A549 (cell line): Measurements from ENCODE around the gene PCBP3. TPM values are rescaled to one million over a fixed set of nuclear protein-coding genes. Genes with fewer than 3 reads are reported as not detected.
"Not testable (repeated sequence)": the region's sequence is repeated elsewhere in the genome, so short reads cannot be mapped to it uniquely, and the experiment has no call there.

ENCODE experiments used
- ATAC-seq, 2 experiments: fragments of 200-7000 bp in 1 of 2; fragments of >200 bp in 1 of 2; cut with Nextera tagmentation in 1 of 2; cut with Tn5 transposase in 1 of 2; 3 replicates each; pipeline versions ENCODE4 v1.8.0 to v1.9.1; 2018 to 2020; ENCODE audit warnings: mild to moderate bottlenecking in 1 of 2, moderate library complexity in 1 of 2
- CTCF ChIA-PET: fragments of 300-600 bp; sonication (Branson Sonifier 250); formaldehyde crosslinking; extraction: SDS; loops from one replicate; lab custom pipeline; 2021; ENCODE audit warnings: antibody characterized with exemption, inconsistent platforms; lab: Yijun Ruan, JAX
- POLR2A ChIA-PET: fragments of 350-600 bp; formaldehyde crosslinking; extraction: SDS; loops from one replicate; lab custom pipeline; 2021; ENCODE audit warnings: antibody characterized with exemption, inconsistent platforms; lab: Yijun Ruan, JAX
- DNase-seq, 2 experiments: peaks; one replicate each; pipeline versions ENCODE4 v3.0.0 to v3.0.0-alpha.2; 2011 to 2016; ENCODE audit warnings: low read depth in 1 of 2, low spot score in 1 of 2
- FAIRE-seq: peaks from 2 replicates; lab custom pipeline; 2011; peaks lifted over from hg19 to GRCh38; lab: Jason Lieb, UNC
- H3K27ac ChIP-seq, 2 experiments: fragments of >200 bp; sonication (Bioruptor Twin); formaldehyde crosslinking; 3 replicates each; pipeline ENCODE4 v1.5.1; 2016 to 2017
- H3K4me1 ChIP-seq: fragments of >200 bp; sonication (Bioruptor Twin); formaldehyde crosslinking; 3 replicates; pipeline ENCODE4 v1.6.1; 2016
- H3K4me2 ChIP-seq: fragments of >200 bp; sonication (Bioruptor Twin); formaldehyde crosslinking; 3 replicates; pipeline ENCODE4 v1.6.1; 2016
- H3K4me3 ChIP-seq: fragments of >200 bp; sonication (Bioruptor Twin); formaldehyde crosslinking; 3 replicates; pipeline ENCODE4 v1.5.1; 2016
- H3K9me3 ChIP-seq: fragments of >200 bp; sonication (Bioruptor Twin); formaldehyde crosslinking; 3 replicates; pipeline ENCODE4 v1.6.1; 2016
- CEBPB ChIP-seq, 2 experiments: fragments of >200 bp in 1 of 2; sonication (Bioruptor Twin) in 1 of 2; formaldehyde crosslinking in 1 of 2; IDR thresholded peaks; 2 replicates each; pipeline ENCODE4 v1.6.1; 2012 to 2016
- CHD2 ChIP-seq: fragments of 150-350 bp; IDR thresholded peaks from 2 replicates; pipeline ENCODE4 v1.6.1; 2014; ENCODE audit warnings: low read length; ENCODE audit not compliant: partially characterized antibody
- CHD4 ChIP-seq: fragments of 200-600 bp; sonication (generic); IDR thresholded peaks from 2 replicates; pipeline ENCODE4 v1.6.1; 2016; ENCODE audit warnings: antibody characterized with exemption, mild to moderate bottlenecking, borderline replicate concordance
- FOSB ChIP-seq: fragments of 250-450 bp; sonication (Bioruptor Pico); IDR thresholded peaks from 2 replicates; pipeline ENCODE4 v1.5.0; 2020; ENCODE audit warnings: mild to moderate bottlenecking, moderate library complexity
- FOXS1 ChIP-seq: fragments of 250-450 bp; sonication (Bioruptor Pico); IDR thresholded peaks from 2 replicates; pipeline ENCODE4 v1.5.0; 2020; ENCODE audit warnings: mild to moderate bottlenecking, moderate library complexity
- GATA3 ChIP-seq: IDR thresholded peaks from 2 replicates; pipeline ENCODE4 v1.6.1; 2012; ENCODE audit warnings: borderline replicate concordance
- HOXB5 ChIP-seq: fragments of 250-450 bp; sonication (Bioruptor Pico); IDR thresholded peaks from 2 replicates; pipeline ENCODE4 v1.5.0; 2020; ENCODE audit warnings: mild to moderate bottlenecking, moderate library complexity
- JUN ChIP-seq, 2 experiments: fragments of >200 bp; sonication (Bioruptor Twin); formaldehyde crosslinking; IDR thresholded peaks; 2 replicates in 1 of 2; 3 replicates in 1 of 2; pipeline ENCODE4 v1.6.1; 2016 to 2017
- MAX ChIP-seq: IDR thresholded peaks from 2 replicates; pipeline ENCODE4 v1.6.1; 2012
- MYC ChIP-seq: IDR thresholded peaks from 2 replicates; pipeline ENCODE4 v1.6.1; 2012; ENCODE audit warnings: mild to moderate bottlenecking, inconsistent platforms, low read length, improper control_type of control experiment, borderline replicate concordance
- NFE2L2 ChIP-seq: fragments of 150-350 bp; conservative IDR thresholded peaks from 2 replicates; pipeline ENCODE4 v1.6.1; 2014; ENCODE audit warnings: low read length
- NPAS2 ChIP-seq: fragments of 250-450 bp; sonication (Bioruptor Pico); IDR thresholded peaks from 2 replicates; pipeline ENCODE4 v1.8.0; 2022; ENCODE audit warnings: mild to moderate bottlenecking, moderate library complexity, borderline replicate concordance
- NR3C1 ChIP-seq: fragments of >200 bp; sonication (Bioruptor Twin); formaldehyde crosslinking; IDR thresholded peaks from 3 replicates; pipeline ENCODE4 v1.6.1; 2017
- RAD21 ChIP-seq, 2 experiments: fragments of >200 bp in 1 of 2; sonication (Bioruptor Twin) in 1 of 2; formaldehyde crosslinking in 1 of 2; IDR thresholded peaks in 1 of 2; conservative IDR thresholded peaks in 1 of 2; 2 replicates in 1 of 2; 3 replicates in 1 of 2; pipeline ENCODE4 v1.6.1; 2012 to 2018; ENCODE audit warnings: inconsistent platforms in 1 of 2
- RCOR1 ChIP-seq: fragments of 150-350 bp; IDR thresholded peaks from 2 replicates; pipeline ENCODE4 v1.6.1; 2014; ENCODE audit warnings: antibody characterized with exemption, low read length, low read depth
- RFX5 ChIP-seq: fragments of 450-650 bp; IDR thresholded peaks from 2 replicates; pipeline ENCODE4 v1.7.1; 2014; ENCODE audit warnings: antibody characterized with exemption, mild to moderate bottlenecking, moderate library complexity
- SMC3 ChIP-seq: fragments of >200 bp; sonication (Bioruptor Twin); formaldehyde crosslinking; IDR thresholded peaks from 3 replicates; pipeline ENCODE4 v1.6.1; 2018; ENCODE audit warnings: inconsistent platforms
- TP53 ChIP-seq: fragments of 250-450 bp; sonication (Bioruptor Pico); IDR thresholded peaks from 2 replicates; pipeline ENCODE4 v1.5.0; 2021; ENCODE audit warnings: mild to moderate bottlenecking, moderate library complexity
- ZC3H11A ChIP-seq: fragments of 450-650 bp; IDR thresholded peaks from 2 replicates; pipeline ENCODE4 v1.6.1; 2014; ENCODE audit warnings: antibody characterized with exemption, mild to moderate bottlenecking
- ZNF302 ChIP-seq: fragments of 250-450 bp; sonication (Bioruptor Pico); IDR thresholded peaks from 2 replicates; pipeline ENCODE4 v1.9.0; 2021; ENCODE audit warnings: inconsistent platforms, mild to moderate bottlenecking, moderate library complexity
- WGBS: methylation state at CpG from one replicate; pipeline ENCODE4 v1.1.6; 2017; ENCODE audit errors: missing lambda C conversion rate; 5-methylcytosine and 5-hydroxymethylcytosine counted together
- polyA plus RNA-seq, 4 experiments: library from polyadenylated mRNA; depleted of rRNA in 3 of 4; stranded (reverse); fragments of >200 nt; fragmentation: RNase III in 1 of 4; extraction: RNeasy Plus Mini Kit Qiagen cat#74134 plus additional on column Dnase treatment in 1 of 4; gene quantifications; 2 replicates in 3 of 4; 3 replicates in 1 of 4; pipeline ENCODE4 v1.2.3, GENCODE V29; 2011 to 2017
- TF ChIP-seq, protein P1 (sequence below): fragments of 250-450 bp; sonication (Bioruptor Pico); IDR thresholded peaks from 2 replicates; pipeline ENCODE4 v1.5.0; 2021; ENCODE audit warnings: mild to moderate bottlenecking, moderate library complexity, borderline replicate concordance
- TF ChIP-seq, protein P2 (sequence below): fragments of 150-350 bp; IDR thresholded peaks from 2 replicates; pipeline ENCODE4 v1.6.1; 2014; ENCODE audit warnings: low read depth, mild to moderate bottlenecking, low read length
- TF ChIP-seq, protein P3 (sequence below): fragments of >200 bp; sonication (Bioruptor Twin); formaldehyde crosslinking; IDR thresholded peaks from 3 replicates; pipeline ENCODE4 v1.6.1; 2016

PCBP3 gene
- polyA plus RNA-seq, 2 of the 4 experiments (the other 2 are of a cell fraction): 0.30 to 0.34 TPM

DNA sequence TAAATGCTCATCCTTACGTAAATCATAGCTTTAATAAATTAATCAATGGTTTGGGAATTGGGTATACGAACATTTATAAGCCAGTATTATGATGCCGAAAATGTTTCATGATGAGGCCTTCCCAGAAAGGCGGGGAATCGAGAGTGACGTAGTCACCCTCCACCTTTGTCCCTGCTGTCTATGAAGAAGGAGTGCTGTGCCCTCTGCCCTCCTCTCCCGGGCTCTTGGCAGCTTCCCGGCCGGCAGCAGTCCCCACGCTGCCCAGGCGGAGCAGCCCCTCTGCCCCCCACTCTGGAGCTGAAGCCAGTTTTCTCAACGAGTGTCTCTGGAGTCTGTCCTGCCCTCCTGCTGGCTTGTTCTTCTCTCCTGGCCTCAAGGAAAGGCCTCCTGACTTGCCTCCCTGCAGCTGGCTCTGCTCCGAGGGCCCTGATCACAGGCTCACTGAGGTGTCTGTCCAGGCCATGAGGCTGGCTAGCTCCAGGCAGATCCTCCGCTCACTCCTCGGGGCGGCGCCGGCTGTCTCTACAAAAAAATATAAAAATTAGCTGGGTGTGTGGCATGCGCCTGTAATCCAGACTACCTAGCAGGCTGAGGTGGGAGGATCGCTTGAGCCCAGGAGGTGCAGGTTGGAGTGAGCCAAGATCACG is 187.3 kb downstream of the PCBP3 start (continued):
- TF ChIP-seq HOXB5: no peak
- TF ChIP-seq, all 56 proteins: peak for 0

- no peak for DNase-seq
- WGBS: 53% methylated on average over 12 of the region's 14 CpGs
- Histone ChIP-seq H3K4me3 (no peak overlapping the region), H3K4me2 (no peak overlapping the region), H3K4me1 (no peaks in the 10 kb centered on the region), H3K27ac (no peak overlapping the region), H3K9me3 (no peaks in the 10 kb centered on the region)
- POLR2A ChIA-PET: no interaction called here
- CTCF ChIA-PET: interaction anchor here (1.2 to 3.5 kb wide), 2 partner anchors 11 to 692 kb away, joined by 3 to 10 read pairs; no protein-coding TSS in a partner anchor
- TF ChIP-seq CHD4 (no peak), CEBPB (IDR thresholded peaks at IDR 0.05) (no peak), NPAS2 (no peak), RCOR1 (no peak), NFE2L2 (no peak), JUN (IDR thresholded peaks at IDR 0.05) (no peak), NR3C1 (no peak), FOSB (no peak), RAD21 (conservative IDR thresholded peaks at IDR 0.05 in 1 of 2, IDR thresholded peaks at IDR 0.05 in 1 of 2) (no peak), MYC (no peak), RFX5 (no peak), SMC3 (no peak)
- TF ChIP-seq, protein P1, sequence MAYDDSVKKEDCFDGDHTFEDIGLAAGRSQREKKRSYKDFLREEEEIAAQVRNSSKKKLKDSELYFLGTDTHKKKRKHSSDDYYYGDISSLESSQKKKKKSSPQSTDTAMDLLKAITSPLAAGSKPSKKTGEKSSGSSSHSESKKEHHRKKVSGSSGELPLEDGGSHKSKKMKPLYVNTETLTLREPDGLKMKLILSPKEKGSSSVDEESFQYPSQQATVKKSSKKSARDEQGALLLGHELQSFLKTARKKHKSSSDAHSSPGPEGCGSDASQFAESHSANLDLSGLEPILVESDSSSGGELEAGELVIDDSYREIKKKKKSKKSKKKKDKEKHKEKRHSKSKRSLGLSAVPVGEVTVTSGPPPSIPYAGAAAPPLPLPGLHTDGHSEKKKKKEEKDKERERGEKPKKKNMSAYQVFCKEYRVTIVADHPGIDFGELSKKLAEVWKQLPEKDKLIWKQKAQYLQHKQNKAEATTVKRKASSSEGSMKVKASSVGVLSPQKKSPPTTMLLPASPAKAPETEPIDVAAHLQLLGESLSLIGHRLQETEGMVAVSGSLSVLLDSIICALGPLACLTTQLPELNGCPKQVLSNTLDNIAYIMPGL: no peak
- TF ChIP-seq, protein P2, sequence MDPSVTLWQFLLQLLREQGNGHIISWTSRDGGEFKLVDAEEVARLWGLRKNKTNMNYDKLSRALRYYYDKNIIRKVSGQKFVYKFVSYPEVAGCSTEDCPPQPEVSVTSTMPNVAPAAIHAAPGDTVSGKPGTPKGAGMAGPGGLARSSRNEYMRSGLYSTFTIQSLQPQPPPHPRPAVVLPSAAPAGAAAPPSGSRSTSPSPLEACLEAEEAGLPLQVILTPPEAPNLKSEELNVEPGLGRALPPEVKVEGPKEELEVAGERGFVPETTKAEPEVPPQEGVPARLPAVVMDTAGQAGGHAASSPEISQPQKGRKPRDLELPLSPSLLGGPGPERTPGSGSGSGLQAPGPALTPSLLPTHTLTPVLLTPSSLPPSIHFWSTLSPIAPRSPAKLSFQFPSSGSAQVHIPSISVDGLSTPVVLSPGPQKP: no peak
- no peak for FAIRE-seq
- no peak for ATAC-seq
Measured at GRCh38 chr21:45831991-45832740, 188.6 kb downstream of the PCBP3 start.

DNA sequence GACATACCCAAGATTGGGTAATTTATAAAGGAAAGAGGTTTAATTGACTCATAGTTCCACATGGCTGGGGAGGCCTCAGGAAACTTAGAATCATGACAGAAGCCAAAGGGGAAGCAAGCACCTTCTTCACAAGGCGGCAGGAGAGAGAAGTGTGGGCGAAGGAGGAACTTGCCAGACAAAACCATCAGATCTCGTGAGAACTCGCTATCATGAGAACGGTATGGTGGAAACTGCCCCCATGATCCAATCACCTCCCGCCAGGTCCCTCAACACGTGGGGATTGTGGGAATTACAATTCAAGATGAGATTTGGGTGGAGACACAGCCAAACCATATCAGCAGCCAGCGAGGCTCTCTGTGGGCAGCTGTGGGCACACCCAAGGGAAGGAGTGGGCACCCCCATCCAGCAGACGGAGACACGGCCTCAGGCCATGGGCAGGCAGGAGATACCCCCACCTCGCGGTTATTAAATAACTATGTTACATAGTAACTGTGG is 189.3 kb downstream of the PCBP3 start:
- FAIRE-seq, H3K9me3 ChIP-seq, POLR2A ChIA-PET, H3K4me2 ChIP-seq, H3K4me3 ChIP-seq, ATAC-seq, H3K4me1 ChIP-seq, H3K27ac ChIP-seq, DNase-seq: not testable (repeated sequence)
- 79% methylated on average over 12 of the region's 12 CpGs for WGBS
- CTCF ChIA-PET: interaction anchor here (1.2 to 3.7 kb wide), 3 partner anchors 11 to 693 kb away, joined by 3 to 16 read pairs (median 3); no protein-coding TSS in a partner anchor

- ChIA-PET CTCF (interaction anchor here (1.2 to 3.7 kb wide), 3 partner anchors 12 to 693 kb away, joined by 3 to 16 read pairs (median 3); no protein-coding TSS in a partner anchor), POLR2A (no interaction called here)
- FAIRE-seq (no peak), ATAC-seq (no peak), DNase-seq (no peak)
- Histone ChIP-seq H3K4me3 (no peak overlapping the region), H3K4me2 (no peak overlapping the region), H3K27ac (no peak overlapping the region), H3K4me1 (no peaks in the 10 kb centered on the region), H3K9me3 (no peaks in the 10 kb centered on the region)
- whole genome bisulfite sequencing: 55% methylated on average over 4 of the region's 6 CpGs
- TF ChIP-seq NR3C1 (no peak), ZC3H11A (no peak), TP53 (CRISPR knock-in tag) (no peak), CHD2 (no peak), SMC3 (no peak), ZNF302 (CRISPR knock-in tag) (no peak), MAX (no peak), FOXS1 (CRISPR knock-in tag) (no peak), GATA3 (no peak)
- TF ChIP-seq, protein P3, sequence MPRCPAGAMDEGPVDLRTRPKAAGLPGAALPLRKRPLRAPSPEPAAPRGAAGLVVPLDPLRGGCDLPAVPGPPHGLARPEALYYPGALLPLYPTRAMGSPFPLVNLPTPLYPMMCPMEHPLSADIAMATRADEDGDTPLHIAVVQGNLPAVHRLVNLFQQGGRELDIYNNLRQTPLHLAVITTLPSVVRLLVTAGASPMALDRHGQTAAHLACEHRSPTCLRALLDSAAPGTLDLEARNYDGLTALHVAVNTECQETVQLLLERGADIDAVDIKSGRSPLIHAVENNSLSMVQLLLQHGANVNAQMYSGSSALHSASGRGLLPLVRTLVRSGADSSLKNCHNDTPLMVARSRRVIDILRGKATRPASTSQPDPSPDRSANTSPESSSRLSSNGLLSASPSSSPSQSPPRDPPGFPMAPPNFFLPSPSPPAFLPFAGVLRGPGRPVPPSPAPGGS: no peak
- TF ChIP-seq, protein P2: no peak
Measured at GRCh38 chr21:45833414-45833813, 189.9 kb downstream of the PCBP3 start.
